ENCODE data around the gene CDC42EP4.

CDC42EP4 gene

GRCh38 chr17:73255671-73256181 is 56.1 kb downstream of the CDC42EP4 start (continued):
- TF ChIP-seq PRDM10 (tag by site-specific recombination; IDR thresholded peaks at IDR 0.05) (no peak), ZNF747 (tag by site-specific recombination; IDR thresholded peaks at IDR 0.05) (no peak), ZBTB17 (tag by site-specific recombination; IDR thresholded peaks at IDR 0.05) (peak; percentile 80), ZNF10 (tag by site-specific recombination; IDR thresholded peaks at IDR 0.05) (no peak), ZNF18 (tag by site-specific recombination; IDR thresholded peaks at IDR 0.05) (no peak), ELK4 (IDR thresholded peaks at IDR 0.05; ENCODE audit: borderline replicate concordance, low read depth, low read length) (no peak), ZNF585B (tag by site-specific recombination; IDR thresholded peaks at IDR 0.05) (no peak), ZNF211 (tag by site-specific recombination; IDR thresholded peaks at IDR 0.05; ENCODE audit: low read depth) (no peak), ZNF792 (tag by site-specific recombination; IDR thresholded peaks at IDR 0.05) (no peak), ZNF561 (tag by site-specific recombination; IDR thresholded peaks at IDR 0.05; ENCODE audit: borderline replicate concordance) (no peak), ZNF174 (tag by site-specific recombination; IDR thresholded peaks at IDR 0.05) (no peak), ZNF350 (tag by site-specific recombination; IDR thresholded peaks at IDR 0.05) (no peak), KLF8 (tag by site-specific recombination; IDR thresholded peaks at IDR 0.05) (peak; percentile 24; the same call in 1 of the 2 replicates), ZBTB20 (tag by site-specific recombination; IDR thresholded peaks at IDR 0.05) (peak; percentile 49; the same call in 1 of the 2 replicates), MEIS1 (CRISPR knock-in tag; IDR thresholded peaks at IDR 0.05; ENCODE audit: borderline replicate concordance) (no peak), ZNF488 (tag by site-specific recombination; IDR thresholded peaks at IDR 0.05) (no peak), REST (tag by site-specific recombination; IDR thresholded peaks at IDR 0.05) (peak; percentile 74), ZFP41 (tag by site-specific recombination; IDR thresholded peaks at IDR 0.05; ENCODE audit: borderline replicate concordance) (no peak), ZNF600 (tag by site-specific recombination; IDR thresholded peaks at IDR 0.05) (0 out of 2 replicates have a peak, but pooled peaks have one; percentile 25), ZBTB49 (tag by site-specific recombination; IDR thresholded peaks at IDR 0.05; ENCODE audit: low read depth) (no peak), PRDM1 (tag by site-specific recombination; IDR thresholded peaks at IDR 0.05) (peak; percentile 86; the same call in 1 of the 2 replicates), ZNF776 (tag by site-specific recombination; IDR thresholded peaks at IDR 0.05; ENCODE audit: borderline replicate concordance) (no peak), ZNF311 (tag by site-specific recombination; IDR thresholded peaks at IDR 0.05; ENCODE audit: borderline replicate concordance) (no peak), YY1 (tag by site-specific recombination; IDR thresholded peaks at IDR 0.05) (no peak), ZNF596 (tag by site-specific recombination; IDR thresholded peaks at IDR 0.05) (no peak), ZSCAN23 (tag by site-specific recombination; IDR thresholded peaks at IDR 0.05) (no peak), ZEB2 (tag by site-specific recombination; IDR thresholded peaks at IDR 0.05) (peak; percentile 65; the same call in 1 of the 2 replicates), BCL11B (tag by site-specific recombination; IDR thresholded peaks at IDR 0.05; ENCODE audit: low read depth) (no peak)

Data from HEK293 (cell line).